Adrenal gland (tissue), 12 donors: ENCODE data around the gene CDK5RAP2. TPM values are rescaled to one million over a fixed set of nuclear protein-coding genes. Genes with fewer than 3 reads are reported as not detected.

Source experiments
- DNase-seq, 7 donors: peaks; one replicate each; pipeline ENCODE4 v3.0.0-alpha.2; 2019 to 2020
- H3K27ac ChIP-seq, 5 donors: fragments of 200-600 bp; sonication (generic) in 4 of 5; 1 replicate in 3 of 5; 2 replicates in 2 of 5; pipeline versions ENCODE4 v1.5.1 to v1.8.0; 2016 to 2020; ENCODE audit warnings: mild to moderate bottlenecking in 1 of 5
- H3K27me3 ChIP-seq: fragments of 200-600 bp; 2 replicates; pipeline ENCODE4 v1.8.0; 2021
- H3K36me3 ChIP-seq, 2 donors: fragments of 200-600 bp; replicated peaks in 1 of 2; 1 replicate in 1 of 2; 2 replicates in 1 of 2; pipeline versions ENCODE4 v1.5.1 to v1.8.0; 2018 to 2022
- H3K4me1 ChIP-seq, 2 donors: fragments of 200-600 bp; replicated peaks in 1 of 2; 1 replicate in 1 of 2; 2 replicates in 1 of 2; pipeline versions ENCODE4 v1.5.1 to v1.8.0; 2018 to 2021
- H3K4me3 ChIP-seq, 4 donors: fragments of 200-600 bp; sonication (generic) in 3 of 4; one replicate each; pipeline ENCODE4 v1.5.1; 2016 to 2018
- H3K9me3 ChIP-seq, 3 donors: fragments of 200-600 bp; sonication (generic) in 1 of 3; replicated peaks in 1 of 3; 1 replicate in 2 of 3; 2 replicates in 1 of 3; pipeline versions ENCODE4 v1.5.1 to v1.8.0; 2016 to 2021
- CTCF ChIP-seq, 6 experiments: fragments of 450-650 bp in 4 of 6; fragments of 200-600 bp in 2 of 6; sonication (generic) in 1 of 6; IDR thresholded peaks; 1 replicate in 5 of 6; 2 replicates in 1 of 6; pipeline versions ENCODE4 v1.5.1 to v1.8.0; 2016 to 2021; ENCODE audit warnings: antibody characterized with exemption in 6 of 6, mild to moderate bottlenecking in 2 of 6, moderate library complexity in 1 of 6
- POLR2A ChIP-seq, 2 donors: fragments of 450-650 bp; IDR thresholded peaks; one replicate each; pipeline ENCODE4 v1.6.1; 2017; ENCODE audit warnings: antibody characterized with exemption in 2 of 2, mild to moderate bottlenecking in 2 of 2, moderate library complexity in 1 of 2
- WGBS, 4 donors: extraction: QIAGEN DNeasy Blood & Tissue Kit in 2 of 4; methylation state at CpG; one replicate each; pipeline versions ENCODE4 v1.1.5 to v1.1.7; 2013 to 2017; 5-methylcytosine and 5-hydroxymethylcytosine counted together
- intact Hi-C, 2 donors: fragments of 100-400 bp; cut with DNase I; formaldehyde crosslinking; loops; one replicate each; pipeline versions ENCODE4 v1.14.1 to v1.15.0; 2022 to 2023
- polyA plus RNA-seq, 3 donors: library from polyadenylated mRNA; stranded (reverse); fragments of 200-250 nt in 2 of 3; fragments of 350-450 nt in 1 of 3; fragmentation: Illumina TruSeq in 1 of 3; extraction: RNeasy Lipid Tissue Mini Kit (QIAGEN cat#74804) in 1 of 3; gene quantifications; one replicate each; pipeline ENCODE4 v1.2.3, GENCODE V29; 2013 to 2014
- total RNA-seq, 9 donors: library from RNA; depleted of rRNA in 4 of 9; stranded (reverse); fragments of >200 nt in 4 of 9; fragments of 120-200 nt in 1 of 9; fragmentation: NEBNext Ultra II Directional in 1 of 9; extraction: Animal tissue kit (Norgen Biotek cat#: 25700) in 1 of 9; gene quantifications; one replicate each; pipeline versions ENCODE4 v1.1.0 to v1.2.4, GENCODE V29; 2013 to 2023
- donor health status: healthy with polysubstance abuse.
- donor health status: Bipolar disorder and iron deficiency.
- donor health status: DM: yes; HTN: yes; CAD: no.
- donor health status: DM: no; HTN: no; CAD: no.
- donor health status: DM: no; HTN: no; CAD: no.
- donor health status: DM: yes; HTN: yes; CAD: no.

CDK5RAP2 gene
- total and polyA plus RNA-seq, 12 donors: 26.0 to 60.7 (median 41.9) TPM

GRCh38 chr9:120378680-120379079 is 201.3 kb downstream of the CDK5RAP2 start:
- no peaks in the 10 kb centered on the region for H3K36me3 ChIP-seq
- no peaks in the 10 kb centered on the region for H3K27me3 ChIP-seq
- TF ChIP-seq POLR2A (IDR thresholded peaks at IDR 0.05): no peak
- no peak for TF ChIP-seq CTCF (IDR thresholded peaks at IDR 0.05)
- H3K4me1 ChIP-seq: no peaks in the 10 kb centered on the region
- H3K9me3 ChIP-seq: no peaks in the 10 kb centered on the region
- intact Hi-C loops: no loop called here
- no peak overlapping the region for H3K27ac ChIP-seq
- 82 to 98% (median 87%) methylated on average over 3 to 5 of the region's 5 CpGs for WGBS, 4 donors
- no peak for DNase-seq
- H3K4me3 ChIP-seq: no peak overlapping the region

- TF ChIP-seq POLR2A (IDR thresholded peaks at IDR 0.05) (no peak), CTCF (IDR thresholded peaks at IDR 0.05) (no peak)
- H3K27ac ChIP-seq: no peak overlapping the region
- no peaks in the 10 kb centered on the region for H3K36me3 ChIP-seq
- DNase-seq: no peak
- no peaks in the 10 kb centered on the region for H3K9me3 ChIP-seq
- no peaks in the 10 kb centered on the region for H3K4me1 ChIP-seq
- 85 to 93% (median 91%) methylated on average over 19 to 23 of the region's 23 CpGs for WGBS, 4 donors
- intact Hi-C loops: no loop called here
- no peak overlapping the region for H3K4me3 ChIP-seq
- H3K27me3 ChIP-seq: no peaks in the 10 kb centered on the region
Measured at GRCh38 chr9:120377268-120378159, 202.5 kb downstream of the CDK5RAP2 start.

GRCh38 chr9:120376101-120376500 is 203.9 kb downstream of the CDK5RAP2 start:
- intact Hi-C loops: no loop called here

GRCh38 chr9:120375316-120375715 is 204.7 kb downstream of the CDK5RAP2 start:
- H3K4me3 ChIP-seq: no peak overlapping the region
- H3K9me3 ChIP-seq: no peaks in the 10 kb centered on the region
- H3K27me3 ChIP-seq: no peaks in the 10 kb centered on the region
- intact Hi-C loops: no loop called here
- DNase-seq: peak in 1 of 7 donors; percentile 20
- H3K36me3 ChIP-seq: no peaks in the 10 kb centered on the region
- H3K27ac ChIP-seq: no peak overlapping the region
- WGBS, 4 donors: 80 to 96% (median 93%) methylated on average over 1 to 4 of the region's 4 CpGs
- no peak for TF ChIP-seq POLR2A (IDR thresholded peaks at IDR 0.05)
- TF ChIP-seq CTCF (IDR thresholded peaks at IDR 0.05): no peak
- no peaks in the 10 kb centered on the region for H3K4me1 ChIP-seq

More at GRCh38 chr9:120376101-120376500, 203.9 kb downstream of the CDK5RAP2 start:
- H3K9me3 ChIP-seq: no peaks in the 10 kb centered on the region
- WGBS, 4 donors: 95 to 97% (median 97%) methylated on average over 7 of the region's 7 CpGs
- no peaks in the 10 kb centered on the region for H3K4me1 ChIP-seq
- no peak overlapping the region for H3K27ac ChIP-seq
- H3K27me3 ChIP-seq: no peaks in the 10 kb centered on the region
- no peaks in the 10 kb centered on the region for H3K36me3 ChIP-seq
- DNase-seq: peak in 1 of 7 donors; percentile 44
- TF ChIP-seq POLR2A (IDR thresholded peaks at IDR 0.05) (no peak), CTCF (IDR thresholded peaks at IDR 0.05) (no peak)
- no peak overlapping the region for H3K4me3 ChIP-seq
